Measurements from ENCODE around the gene CCDC201. TPM values are rescaled to one million over a fixed set of nuclear protein-coding genes. Genes with fewer than 3 reads are reported as not detected.

CCDC201 gene
- polyA plus RNA-seq, 2 of the 4 experiments (the other 2 are of a cell fraction) = 0.03 TPM; not detected in 1

DNA sequence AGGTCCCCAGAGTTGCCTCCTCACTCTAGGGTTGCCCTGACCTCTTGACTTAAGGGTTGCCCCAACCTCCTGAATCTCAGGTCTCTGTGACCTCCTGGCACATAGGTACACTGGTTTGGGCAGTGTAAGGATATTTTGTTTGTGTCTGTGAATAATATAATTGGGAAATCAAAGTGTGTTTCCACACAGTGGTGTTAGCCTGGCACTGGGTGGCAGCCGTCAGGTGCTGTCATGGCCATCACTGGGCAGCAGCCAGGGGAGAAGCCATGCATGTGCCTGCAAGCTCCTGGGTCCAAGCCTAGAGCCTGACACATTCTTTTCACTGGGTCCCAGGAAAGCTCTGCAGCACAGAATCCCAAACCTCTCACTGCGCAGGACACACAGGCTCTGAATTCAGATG is 3.6 kb upstream of the CCDC201 start:
- no peak overlapping the region for H3K4me2 ChIP-seq
- CTCF ChIA-PET = interaction anchor here (1.1 kb wide), 1 partner anchor 37 kb away, joined by 3 read pairs; no protein-coding TSS in a partner anchor

DNA sequence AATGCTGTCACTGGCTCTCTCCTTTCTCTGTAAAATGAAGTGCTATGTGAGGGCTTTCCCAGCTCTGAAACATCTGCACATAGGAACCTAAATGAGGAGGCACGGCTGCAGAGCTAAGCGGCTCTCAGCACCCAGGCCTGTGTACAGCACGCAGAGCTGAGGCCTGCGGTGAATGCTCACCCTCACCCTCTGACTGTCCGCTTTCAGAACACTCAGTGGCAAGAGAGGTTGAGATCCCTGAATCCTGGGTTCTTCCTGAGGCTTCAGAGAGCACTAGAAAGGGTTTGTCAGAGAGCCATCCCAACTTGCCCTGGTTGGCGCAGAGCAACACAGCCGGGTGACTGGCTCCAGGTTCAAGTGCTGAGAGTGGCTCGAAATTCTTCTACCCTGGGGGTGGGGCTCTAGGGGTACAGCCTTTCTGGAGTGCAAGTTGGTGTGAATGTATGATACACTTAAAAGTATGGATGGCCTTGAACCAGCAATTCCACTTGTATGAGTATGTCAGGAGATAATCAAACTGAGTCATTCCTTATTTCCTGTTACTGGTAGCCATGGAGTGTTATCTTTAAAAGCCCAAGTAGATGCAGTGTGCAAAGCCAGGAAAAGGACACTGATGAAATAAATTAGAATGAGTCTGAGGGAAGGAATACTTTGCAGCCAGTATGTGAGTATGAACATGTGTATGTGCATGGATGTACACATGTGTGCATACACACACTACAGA is 1.7 kb upstream of the CCDC201 start:
- H3K27ac ChIP-seq = peak overlapping the region; percentile 26 to 67; a peak in 4 of 6 replicates
- WGBS (ENCODE audit: missing lambda C conversion rate) = 84% methylated on average over 7 of the region's 8 CpGs
- CTCF ChIA-PET = interaction anchor here (0.7 to 1.4 kb wide), 3 partner anchors 10 to 211 kb away, joined by 3 read pairs; partner anchors contain the start of gene IGFBP1

More for the DNA sequence above, 3.6 kb upstream of the CCDC201 start:
- no peak for DNase-seq (ENCODE audit: low read depth in 1 of 2, low spot score in 1 of 2)
- TF ChIP-seq MYC (IDR thresholded peaks at IDR 0.05; ENCODE audit: borderline replicate concordance, low read length) = no peak
- TF ChIP-seq GATA3 (IDR thresholded peaks at IDR 0.05; ENCODE audit: borderline replicate concordance) = no peak
- TF ChIP-seq MAZ (IDR thresholded peaks at IDR 0.05; ENCODE audit: borderline replicate concordance, low read depth, low read length) = no peak
- TF ChIP-seq RCOR1 (IDR thresholded peaks at IDR 0.05; ENCODE audit: low read depth, low read length) = no peak
- TF ChIP-seq, protein P1, sequence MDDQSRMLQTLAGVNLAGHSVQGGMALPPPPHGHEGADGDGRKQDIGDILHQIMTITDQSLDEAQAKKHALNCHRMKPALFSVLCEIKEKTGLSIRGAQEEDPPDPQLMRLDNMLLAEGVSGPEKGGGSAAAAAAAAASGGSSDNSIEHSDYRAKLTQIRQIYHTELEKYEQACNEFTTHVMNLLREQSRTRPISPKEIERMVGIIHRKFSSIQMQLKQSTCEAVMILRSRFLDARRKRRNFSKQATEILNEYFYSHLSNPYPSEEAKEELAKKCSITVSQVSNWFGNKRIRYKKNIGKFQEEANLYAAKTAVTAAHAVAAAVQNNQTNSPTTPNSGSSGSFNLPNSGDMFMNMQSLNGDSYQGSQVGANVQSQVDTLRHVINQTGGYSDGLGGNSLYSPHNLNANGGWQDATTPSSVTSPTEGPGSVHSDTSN (IDR thresholded peaks at IDR 0.05) = no peak
- no peak for TF ChIP-seq EHMT2 (IDR thresholded peaks at IDR 0.05; ENCODE audit: low read depth)
- no peak for TF ChIP-seq KDM5A (IDR thresholded peaks at IDR 0.05)
- TF ChIP-seq HOXB5 (CRISPR knock-in tag; IDR thresholded peaks at IDR 0.05) = no peak
- TF ChIP-seq, protein P2, sequence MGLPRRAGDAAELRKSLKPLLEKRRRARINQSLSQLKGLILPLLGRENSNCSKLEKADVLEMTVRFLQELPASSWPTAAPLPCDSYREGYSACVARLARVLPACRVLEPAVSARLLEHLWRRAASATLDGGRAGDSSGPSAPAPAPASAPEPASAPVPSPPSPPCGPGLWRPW (IDR thresholded peaks at IDR 0.05) = no peak
- TF ChIP-seq, protein P3, sequence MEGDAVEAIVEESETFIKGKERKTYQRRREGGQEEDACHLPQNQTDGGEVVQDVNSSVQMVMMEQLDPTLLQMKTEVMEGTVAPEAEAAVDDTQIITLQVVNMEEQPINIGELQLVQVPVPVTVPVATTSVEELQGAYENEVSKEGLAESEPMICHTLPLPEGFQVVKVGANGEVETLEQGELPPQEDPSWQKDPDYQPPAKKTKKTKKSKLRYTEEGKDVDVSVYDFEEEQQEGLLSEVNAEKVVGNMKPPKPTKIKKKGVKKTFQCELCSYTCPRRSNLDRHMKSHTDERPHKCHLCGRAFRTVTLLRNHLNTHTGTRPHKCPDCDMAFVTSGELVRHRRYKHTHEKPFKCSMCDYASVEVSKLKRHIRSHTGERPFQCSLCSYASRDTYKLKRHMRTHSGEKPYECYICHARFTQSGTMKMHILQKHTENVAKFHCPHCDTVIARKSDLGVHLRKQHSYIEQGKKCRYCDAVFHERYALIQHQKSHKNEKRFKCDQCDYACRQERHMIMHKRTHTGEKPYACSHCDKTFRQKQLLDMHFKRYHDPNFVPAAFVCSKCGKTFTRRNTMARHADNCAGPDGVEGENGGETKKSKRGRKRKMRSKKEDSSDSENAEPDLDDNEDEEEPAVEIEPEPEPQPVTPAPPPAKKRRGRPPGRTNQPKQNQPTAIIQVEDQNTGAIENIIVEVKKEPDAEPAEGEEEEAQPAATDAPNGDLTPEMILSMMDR (IDR thresholded peaks at IDR 0.05) = no peak
- TF ChIP-seq, protein P4, sequence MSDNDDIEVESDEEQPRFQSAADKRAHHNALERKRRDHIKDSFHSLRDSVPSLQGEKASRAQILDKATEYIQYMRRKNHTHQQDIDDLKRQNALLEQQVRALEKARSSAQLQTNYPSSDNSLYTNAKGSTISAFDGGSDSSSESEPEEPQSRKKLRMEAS (IDR thresholded peaks at IDR 0.05) = no peak
- no peak for TF ChIP-seq ZSCAN20 (CRISPR knock-in tag; IDR thresholded peaks at IDR 0.05)
- no peak for TF ChIP-seq ZFP36 (IDR thresholded peaks at IDR 0.05; ENCODE audit: borderline replicate concordance, partially characterized antibody)
- TF ChIP-seq HDAC2 (IDR thresholded peaks at IDR 0.05) = no peak
- TF ChIP-seq KDM1A (IDR thresholded peaks at IDR 0.05; ENCODE audit: low read depth) = no peak
- no peak for TF ChIP-seq PHF8 (IDR thresholded peaks at IDR 0.05; ENCODE audit: borderline replicate concordance, low read depth)
- no peak for TF ChIP-seq RNF2 (IDR thresholded peaks at IDR 0.05; ENCODE audit: borderline replicate concordance, low read depth)
- no peak for TF ChIP-seq POLR2AphosphoS2 (conservative IDR thresholded peaks at IDR 0.05; ENCODE audit: low read length)
- no peak for TF ChIP-seq FOXS1 (CRISPR knock-in tag; IDR thresholded peaks at IDR 0.05)
- no peak overlapping the region for H3K4me3 ChIP-seq
- H3K9me3 ChIP-seq = peaks cover 14% of the 10 kb centered on the region; the same call in 2 of the 3 replicates
- no peak for FAIRE-seq
- POLR2A ChIA-PET = no interaction called here
- H3K4me1 ChIP-seq = peaks cover 16% of the 10 kb centered on the region
- 92% methylated on average over 2 of the region's 2 CpGs for WGBS (ENCODE audit: missing lambda C conversion rate)
- no peak for ATAC-seq
- peak overlapping the region in 1 of 2 experiments; percentile 3; a peak in 1 of 6 replicates for H3K27ac ChIP-seq

More for the DNA sequence above, 1.7 kb upstream of the CCDC201 start:
- FAIRE-seq = no peak
- H3K4me1 ChIP-seq = peaks cover 12% of the 10 kb centered on the region; the same call in 2 of the 3 replicates
- peak in 1 of 2 experiments; percentile 21 for DNase-seq (ENCODE audit: low read depth in 1 of 2, low spot score in 1 of 2)
- POLR2A ChIA-PET = no interaction called here
- peak in 1 of 2 experiments; percentile 38; a peak in 3 of 6 replicates for ATAC-seq
- no peak for TF ChIP-seq CBX8 (IDR thresholded peaks at IDR 0.05)
- no peak for TF ChIP-seq FOSL2 (IDR thresholded peaks at IDR 0.05)
- TF ChIP-seq FOSL2 (CRISPR knock-in tag; IDR thresholded peaks at IDR 0.05) = 0 out of 2 replicates have a peak, but pooled peaks have one; percentile 12
- no peak overlapping the region for H3K4me3 ChIP-seq
- H3K4me2 ChIP-seq = no peak overlapping the region
- peaks cover 14% of the 10 kb centered on the region; the same call in 2 of the 3 replicates for H3K9me3 ChIP-seq

All from A549 (cell line).